HepG2 (cell line): Measurements from ENCODE around the gene NUP155. TPM values are rescaled to one million over a fixed set of nuclear protein-coding genes. Genes with fewer than 3 reads are reported as not detected.

Source experiments
- BCL6 ChIP-seq: IDR thresholded peaks from 2 replicates; pipeline ENCODE4 v1.6.1; 2016; ENCODE audit warnings: missing genetic modification reagents, missing compliant biosample characterization
- FOXO1 ChIP-seq: sonication (generic); formaldehyde crosslinking; IDR thresholded peaks from 2 replicates; pipeline ENCODE4 v1.4.0; 2020; ENCODE audit warnings: missing genetic modification reagents
- GABPA ChIP-seq, 2 experiments: IDR thresholded peaks; 2 replicates each; pipeline ENCODE4 v1.6.1; 2011 to 2016; ENCODE audit warnings: low read depth in 2 of 2, low read length in 1 of 2, missing biosample characterization in 1 of 2, missing genetic modification characterization in 1 of 2
- KDM2A ChIP-seq: sonication (generic); formaldehyde crosslinking; IDR thresholded peaks from 2 replicates; pipeline ENCODE4 v1.4.0; 2020; ENCODE audit warnings: low read depth, missing genetic modification reagents, borderline replicate concordance
- KLF11 ChIP-seq: IDR thresholded peaks from 2 replicates; pipeline ENCODE4 v1.6.1; 2016; ENCODE audit warnings: missing compliant biosample characterization
- KLF12 ChIP-seq: sonication (generic); formaldehyde crosslinking; IDR thresholded peaks from 2 replicates; pipeline ENCODE4 v1.4.0; 2020; ENCODE audit warnings: missing genetic modification reagents, borderline replicate concordance
- MIER3 ChIP-seq: IDR thresholded peaks from 2 replicates; pipeline ENCODE4 v1.6.1; 2016; ENCODE audit warnings: missing compliant biosample characterization, borderline replicate concordance
- POGZ ChIP-seq: sonication (generic); formaldehyde crosslinking; IDR thresholded peaks from 2 replicates; pipeline ENCODE4 v1.4.0; 2020; ENCODE audit warnings: mild to moderate bottlenecking, missing genetic modification reagents
- POLR2AphosphoS5 ChIP-seq: IDR thresholded peaks from 2 replicates; pipeline ENCODE4 v1.6.1; 2012; ENCODE audit warnings: low read depth, low read length
- SIN3B ChIP-seq: fragments of 150-350 bp; IDR thresholded peaks from 2 replicates; pipeline ENCODE4 v1.6.1; 2014; ENCODE audit warnings: low read length
- TAF1 ChIP-seq: sonication (generic); formaldehyde crosslinking; IDR thresholded peaks from 2 replicates; pipeline ENCODE4 v1.4.0; 2020; ENCODE audit warnings: missing genetic modification reagents
- TBX3 ChIP-seq: fragments of 450-650 bp; IDR thresholded peaks from 2 replicates; pipeline ENCODE4 v1.6.1; 2017; ENCODE audit warnings: antibody characterized with exemption, mild to moderate bottlenecking, inconsistent platforms, borderline replicate concordance
- ZFP1 ChIP-seq: IDR thresholded peaks from 2 replicates; pipeline ENCODE4 v1.6.1; 2016
- ZFY ChIP-seq: sonication (generic); formaldehyde crosslinking; IDR thresholded peaks from 2 replicates; pipeline ENCODE4 v1.4.0; 2020; ENCODE audit warnings: missing genetic modification reagents
- ZNF343 ChIP-seq: sonication (generic); formaldehyde crosslinking; IDR thresholded peaks from 2 replicates; pipeline ENCODE4 v1.4.0; 2020; ENCODE audit warnings: mild to moderate bottlenecking, missing genetic modification reagents
- ZNF543 ChIP-seq: sonication (generic); formaldehyde crosslinking; IDR thresholded peaks from 2 replicates; pipeline ENCODE4 v1.4.0; 2020; ENCODE audit warnings: mild to moderate bottlenecking, missing genetic modification reagents
- ZNF776 ChIP-seq: sonication (generic); formaldehyde crosslinking; IDR thresholded peaks from 2 replicates; pipeline ENCODE4 v1.4.0; 2020; ENCODE audit warnings: mild to moderate bottlenecking, missing genetic modification reagents
- ZSCAN25 ChIP-seq: sonication (generic); formaldehyde crosslinking; IDR thresholded peaks from 2 replicates; pipeline ENCODE4 v1.8.0; 2022; ENCODE audit warnings: mild to moderate bottlenecking, missing genetic modification reagents
- polyA plus RNA-seq, 8 experiments: library from polyadenylated mRNA; depleted of rRNA in 3 of 8; stranded (reverse) in 7 of 8; unstranded in 1 of 8; fragments of >200 nt; fragmentation: Illumina TruSeq in 4 of 8; extraction: Trizol in 4 of 8; gene quantifications; 2 replicates each; pipeline versions ENCODE4 v1.2.1 to v1.2.3, GENCODE V29; 2011 to 2016; ENCODE audit warnings: low read depth in 4 of 8, missing spikeins in 1 of 8, mixed read lengths in 1 of 8; ENCODE audit not compliant: insufficient read depth in 1 of 8
- total RNA-seq, 5 experiments: library from RNA; depleted of rRNA; stranded (reverse); fragments of >200 nt; fragmentation: Illumina TruSeq; extraction: Trizol; gene quantifications; 2 replicates each; pipeline ENCODE4 v1.2.3, GENCODE V29; 2016; ENCODE audit warnings: low read depth in 1 of 5
- TF ChIP-seq, protein P1 (sequence below): sonication (generic); formaldehyde crosslinking; IDR thresholded peaks from 2 replicates; pipeline ENCODE4 v1.4.0; 2020; ENCODE audit warnings: missing genetic modification reagents
- TF ChIP-seq, protein P2 (sequence below): sonication (generic); formaldehyde crosslinking; IDR thresholded peaks from 2 replicates; pipeline ENCODE4; 2020; ENCODE audit warnings: missing genetic modification reagents, mild to moderate bottlenecking, borderline replicate concordance
- TF ChIP-seq, protein P3 (sequence below): sonication (generic); formaldehyde crosslinking; IDR thresholded peaks from 2 replicates; pipeline ENCODE4 v1.4.0; 2020; ENCODE audit warnings: missing genetic modification reagents
- TF ChIP-seq, protein P4 (sequence below): sonication (generic); formaldehyde crosslinking; IDR thresholded peaks from 2 replicates; pipeline ENCODE4 v1.8.0; 2022; ENCODE audit warnings: mild to moderate bottlenecking, missing genetic modification reagents

Gene NUP155
- total and polyA plus RNA-seq, 2 of the 13 experiments (the other 11 are each of a cell fraction or from before 2014, with no cell fraction given) = 13.0 to 57.4 TPM

DNA sequence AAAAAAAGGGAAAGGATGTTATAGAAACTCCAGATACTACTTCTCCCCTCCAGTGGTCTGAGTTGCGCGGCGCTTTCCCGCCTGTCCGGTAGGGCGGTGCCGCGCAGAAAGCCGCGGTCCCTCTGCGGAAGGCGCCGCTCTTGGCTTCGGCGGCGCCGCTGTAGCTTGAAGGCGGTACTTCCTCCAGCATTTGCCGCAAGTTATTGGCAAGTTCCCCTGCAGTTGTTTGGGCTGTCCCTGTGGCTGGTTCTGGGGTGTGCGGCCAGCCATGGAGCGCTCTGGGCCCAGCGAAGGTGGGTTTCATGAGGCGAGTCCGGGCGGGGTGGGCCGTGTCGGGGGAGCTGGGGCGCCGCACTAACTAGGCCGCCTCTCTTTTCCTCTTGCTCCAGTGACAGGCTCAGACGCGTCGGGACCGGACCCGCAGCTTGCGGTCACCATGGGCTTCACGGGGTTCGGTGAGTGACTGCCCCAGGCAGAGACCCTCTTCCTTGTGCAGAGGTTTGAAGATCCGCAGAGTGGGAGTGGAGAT, 8.3 kb upstream of the NUP155 start, which contains the start of gene WDR70 (continued):
- peak; percentile 72 for TF ChIP-seq TAF1 (CRISPR knock-in tag)
- TF ChIP-seq SIN3B = peak; percentile 67
- TF ChIP-seq, protein P1, sequence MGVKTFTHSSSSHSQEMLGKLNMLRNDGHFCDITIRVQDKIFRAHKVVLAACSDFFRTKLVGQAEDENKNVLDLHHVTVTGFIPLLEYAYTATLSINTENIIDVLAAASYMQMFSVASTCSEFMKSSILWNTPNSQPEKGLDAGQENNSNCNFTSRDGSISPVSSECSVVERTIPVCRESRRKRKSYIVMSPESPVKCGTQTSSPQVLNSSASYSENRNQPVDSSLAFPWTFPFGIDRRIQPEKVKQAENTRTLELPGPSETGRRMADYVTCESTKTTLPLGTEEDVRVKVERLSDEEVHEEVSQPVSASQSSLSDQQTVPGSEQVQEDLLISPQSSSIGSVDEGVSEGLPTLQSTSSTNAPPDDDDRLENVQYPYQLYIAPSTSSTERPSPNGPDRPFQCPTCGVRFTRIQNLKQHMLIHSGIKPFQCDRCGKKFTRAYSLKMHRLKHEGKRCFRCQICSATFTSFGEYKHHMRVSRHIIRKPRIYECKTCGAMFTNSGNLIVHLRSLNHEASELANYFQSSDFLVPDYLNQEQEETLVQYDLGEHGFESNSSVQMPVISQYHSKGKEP (CRISPR knock-in tag) = 0 out of 2 replicates have a peak, but pooled peaks have one; percentile 36
- peak; percentile 84 for TF ChIP-seq POLR2AphosphoS5
- peak; percentile 76; the same call in 1 of the 2 replicates for TF ChIP-seq ZNF776 (CRISPR knock-in tag)
- TF ChIP-seq, protein P2, sequence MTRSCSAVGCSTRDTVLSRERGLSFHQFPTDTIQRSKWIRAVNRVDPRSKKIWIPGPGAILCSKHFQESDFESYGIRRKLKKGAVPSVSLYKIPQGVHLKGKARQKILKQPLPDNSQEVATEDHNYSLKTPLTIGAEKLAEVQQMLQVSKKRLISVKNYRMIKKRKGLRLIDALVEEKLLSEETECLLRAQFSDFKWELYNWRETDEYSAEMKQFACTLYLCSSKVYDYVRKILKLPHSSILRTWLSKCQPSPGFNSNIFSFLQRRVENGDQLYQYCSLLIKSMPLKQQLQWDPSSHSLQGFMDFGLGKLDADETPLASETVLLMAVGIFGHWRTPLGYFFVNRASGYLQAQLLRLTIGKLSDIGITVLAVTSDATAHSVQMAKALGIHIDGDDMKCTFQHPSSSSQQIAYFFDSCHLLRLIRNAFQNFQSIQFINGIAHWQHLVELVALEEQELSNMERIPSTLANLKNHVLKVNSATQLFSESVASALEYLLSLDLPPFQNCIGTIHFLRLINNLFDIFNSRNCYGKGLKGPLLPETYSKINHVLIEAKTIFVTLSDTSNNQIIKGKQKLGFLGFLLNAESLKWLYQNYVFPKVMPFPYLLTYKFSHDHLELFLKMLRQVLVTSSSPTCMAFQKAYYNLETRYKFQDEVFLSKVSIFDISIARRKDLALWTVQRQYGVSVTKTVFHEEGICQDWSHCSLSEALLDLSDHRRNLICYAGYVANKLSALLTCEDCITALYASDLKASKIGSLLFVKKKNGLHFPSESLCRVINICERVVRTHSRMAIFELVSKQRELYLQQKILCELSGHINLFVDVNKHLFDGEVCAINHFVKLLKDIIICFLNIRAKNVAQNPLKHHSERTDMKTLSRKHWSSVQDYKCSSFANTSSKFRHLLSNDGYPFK (CRISPR knock-in tag) = peak; percentile 82; the same call in 1 of the 2 replicates
- TF ChIP-seq ZFP1 (CRISPR knock-in tag) = peak; percentile 63; the same call in 1 of the 2 replicates
- TF ChIP-seq, protein P3, sequence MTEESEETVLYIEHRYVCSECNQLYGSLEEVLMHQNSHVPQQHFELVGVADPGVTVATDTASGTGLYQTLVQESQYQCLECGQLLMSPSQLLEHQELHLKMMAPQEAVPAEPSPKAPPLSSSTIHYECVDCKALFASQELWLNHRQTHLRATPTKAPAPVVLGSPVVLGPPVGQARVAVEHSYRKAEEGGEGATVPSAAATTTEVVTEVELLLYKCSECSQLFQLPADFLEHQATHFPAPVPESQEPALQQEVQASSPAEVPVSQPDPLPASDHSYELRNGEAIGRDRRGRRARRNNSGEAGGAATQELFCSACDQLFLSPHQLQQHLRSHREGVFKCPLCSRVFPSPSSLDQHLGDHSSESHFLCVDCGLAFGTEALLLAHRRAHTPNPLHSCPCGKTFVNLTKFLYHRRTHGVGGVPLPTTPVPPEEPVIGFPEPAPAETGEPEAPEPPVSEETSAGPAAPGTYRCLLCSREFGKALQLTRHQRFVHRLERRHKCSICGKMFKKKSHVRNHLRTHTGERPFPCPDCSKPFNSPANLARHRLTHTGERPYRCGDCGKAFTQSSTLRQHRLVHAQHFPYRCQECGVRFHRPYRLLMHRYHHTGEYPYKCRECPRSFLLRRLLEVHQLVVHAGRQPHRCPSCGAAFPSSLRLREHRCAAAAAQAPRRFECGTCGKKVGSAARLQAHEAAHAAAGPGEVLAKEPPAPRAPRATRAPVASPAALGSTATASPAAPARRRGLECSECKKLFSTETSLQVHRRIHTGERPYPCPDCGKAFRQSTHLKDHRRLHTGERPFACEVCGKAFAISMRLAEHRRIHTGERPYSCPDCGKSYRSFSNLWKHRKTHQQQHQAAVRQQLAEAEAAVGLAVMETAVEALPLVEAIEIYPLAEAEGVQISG (CRISPR knock-in tag) = peak; percentile 99
- TF ChIP-seq KDM2A (CRISPR knock-in tag) = peak; percentile 91
- TF ChIP-seq MIER3 (CRISPR knock-in tag) = peak; percentile 62; the same call in 1 of the 2 replicates
- TF ChIP-seq ZFY (CRISPR knock-in tag) = peak; percentile 80
- TF ChIP-seq, protein P4, sequence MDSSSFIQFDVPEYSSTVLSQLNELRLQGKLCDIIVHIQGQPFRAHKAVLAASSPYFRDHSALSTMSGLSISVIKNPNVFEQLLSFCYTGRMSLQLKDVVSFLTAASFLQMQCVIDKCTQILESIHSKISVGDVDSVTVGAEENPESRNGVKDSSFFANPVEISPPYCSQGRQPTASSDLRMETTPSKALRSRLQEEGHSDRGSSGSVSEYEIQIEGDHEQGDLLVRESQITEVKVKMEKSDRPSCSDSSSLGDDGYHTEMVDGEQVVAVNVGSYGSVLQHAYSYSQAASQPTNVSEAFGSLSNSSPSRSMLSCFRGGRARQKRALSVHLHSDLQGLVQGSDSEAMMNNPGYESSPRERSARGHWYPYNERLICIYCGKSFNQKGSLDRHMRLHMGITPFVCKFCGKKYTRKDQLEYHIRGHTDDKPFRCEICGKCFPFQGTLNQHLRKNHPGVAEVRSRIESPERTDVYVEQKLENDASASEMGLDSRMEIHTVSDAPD = 0 out of 2 replicates have a peak, but pooled peaks have one; percentile 27
- TF ChIP-seq ZNF543 (CRISPR knock-in tag) = peak; percentile 59; the same call in 1 of the 2 replicates
- TF ChIP-seq KLF11 (CRISPR knock-in tag) = 0 out of 2 replicates have a peak, but pooled peaks have one; percentile 45
- peak; percentile 87 for TF ChIP-seq GABPA (IDR thresholded peaks at IDR 0.05; ENCODE audit: low read depth, low read length)
- TF ChIP-seq GABPA (CRISPR knock-in tag; IDR thresholded peaks at IDR 0.05; ENCODE audit: low read depth) = peak; percentile 97
- peak; percentile 41; the same call in 1 of the 2 replicates for TF ChIP-seq FOXO1
- peak; percentile 67; the same call in 1 of the 2 replicates for TF ChIP-seq ZNF343 (CRISPR knock-in tag)
- 0 out of 2 replicates have a peak, but pooled peaks have one; percentile 52 for TF ChIP-seq KLF12
- TF ChIP-seq ZSCAN25 (CRISPR knock-in tag) = 0 out of 2 replicates have a peak, but pooled peaks have one; percentile 33
- 0 out of 2 replicates have a peak, but pooled peaks have one; percentile 9 for TF ChIP-seq BCL6 (CRISPR knock-in tag)
- peak; percentile 99 for TF ChIP-seq POGZ (CRISPR knock-in tag)
- TF ChIP-seq TBX3 = 0 out of 2 replicates have a peak, but pooled peaks have one; percentile 26
